Measurements from ENCODE around the gene TAF4.
"Not testable (repeated sequence)": the region's sequence is repeated elsewhere in the genome, so short reads cannot be mapped to it uniquely, and the experiment has no call there.

TAF4 gene

DNA sequence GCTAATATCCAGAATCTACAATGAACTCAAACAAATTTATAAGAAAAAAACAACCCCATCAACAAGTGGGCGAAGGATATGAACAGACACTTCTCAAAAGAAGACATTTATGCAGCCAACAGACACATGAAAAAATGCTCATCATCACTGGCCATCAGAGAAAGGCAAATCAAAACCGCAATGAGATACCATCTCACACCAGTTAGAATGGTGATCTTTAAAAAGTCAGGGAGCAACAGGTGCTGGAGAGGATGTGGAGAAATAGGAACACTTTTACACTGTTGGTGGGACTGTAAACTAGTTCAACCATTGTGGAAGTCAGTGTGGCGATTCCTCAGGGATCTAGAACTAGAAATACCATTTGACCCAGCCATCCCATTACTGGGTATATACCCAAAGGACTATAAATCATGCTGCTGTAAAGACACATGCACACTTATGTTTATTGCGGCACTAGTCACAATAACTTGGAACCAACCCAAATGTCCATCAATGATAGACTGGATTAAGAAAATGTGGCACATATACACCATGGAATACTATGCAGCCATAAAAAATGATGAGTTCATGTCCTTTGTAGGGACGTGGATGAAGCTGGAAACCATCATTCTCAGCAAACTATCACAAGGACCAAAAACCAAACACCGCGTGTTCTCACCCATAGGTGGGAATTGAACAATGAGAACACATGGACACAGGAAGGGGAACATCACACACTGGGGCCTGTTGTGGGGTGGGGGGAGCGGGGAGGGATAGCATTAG is 6.2 kb upstream of the TAF4 start:
- not testable (repeated sequence) for DNase-seq

DNA sequence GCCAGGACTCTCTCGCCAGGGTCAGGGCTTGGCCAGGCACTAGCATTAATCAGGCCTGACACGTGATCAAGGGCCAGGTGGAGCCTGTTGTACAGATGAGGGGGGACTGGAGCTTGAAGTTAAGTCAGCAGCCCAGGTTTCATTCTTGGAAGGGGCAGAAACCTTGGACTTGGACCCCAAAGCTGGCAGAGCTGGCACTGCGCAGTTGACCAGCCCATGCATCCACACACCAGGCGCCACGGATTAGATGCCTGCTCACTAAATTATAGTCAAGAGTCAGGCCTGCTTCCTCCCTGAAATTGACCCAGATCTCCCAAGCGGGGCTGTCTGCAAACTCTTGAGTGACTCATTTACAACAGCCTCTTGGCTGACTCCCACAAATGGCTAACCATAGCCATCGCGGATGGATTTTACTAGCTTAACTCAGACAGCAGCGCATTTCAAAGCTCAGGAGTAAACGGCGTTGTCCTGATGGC is 4.1 kb upstream of the TAF4 start:
- DNase-seq, result no peak

DNA sequence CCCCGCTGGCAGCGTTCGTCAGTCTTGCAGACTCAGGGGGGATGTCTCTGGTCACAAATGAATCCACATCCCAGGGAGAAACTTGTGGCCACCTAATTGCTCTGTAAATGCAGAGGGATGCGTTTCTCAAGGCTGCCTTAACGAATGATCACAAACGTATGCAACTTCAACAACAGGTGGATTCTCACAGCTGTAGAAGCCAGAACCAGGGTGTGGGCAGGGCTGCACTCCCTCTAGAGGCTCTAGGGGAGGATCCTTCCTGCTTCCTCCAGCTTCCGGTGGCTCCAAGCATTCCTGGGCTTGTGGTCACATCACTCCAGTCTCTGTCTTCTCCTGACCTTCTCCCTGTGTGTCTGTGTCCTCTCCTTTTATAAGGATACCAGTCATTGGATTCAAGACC is 3.3 kb upstream of the TAF4 start:
- no peak for DNase-seq

DNA sequence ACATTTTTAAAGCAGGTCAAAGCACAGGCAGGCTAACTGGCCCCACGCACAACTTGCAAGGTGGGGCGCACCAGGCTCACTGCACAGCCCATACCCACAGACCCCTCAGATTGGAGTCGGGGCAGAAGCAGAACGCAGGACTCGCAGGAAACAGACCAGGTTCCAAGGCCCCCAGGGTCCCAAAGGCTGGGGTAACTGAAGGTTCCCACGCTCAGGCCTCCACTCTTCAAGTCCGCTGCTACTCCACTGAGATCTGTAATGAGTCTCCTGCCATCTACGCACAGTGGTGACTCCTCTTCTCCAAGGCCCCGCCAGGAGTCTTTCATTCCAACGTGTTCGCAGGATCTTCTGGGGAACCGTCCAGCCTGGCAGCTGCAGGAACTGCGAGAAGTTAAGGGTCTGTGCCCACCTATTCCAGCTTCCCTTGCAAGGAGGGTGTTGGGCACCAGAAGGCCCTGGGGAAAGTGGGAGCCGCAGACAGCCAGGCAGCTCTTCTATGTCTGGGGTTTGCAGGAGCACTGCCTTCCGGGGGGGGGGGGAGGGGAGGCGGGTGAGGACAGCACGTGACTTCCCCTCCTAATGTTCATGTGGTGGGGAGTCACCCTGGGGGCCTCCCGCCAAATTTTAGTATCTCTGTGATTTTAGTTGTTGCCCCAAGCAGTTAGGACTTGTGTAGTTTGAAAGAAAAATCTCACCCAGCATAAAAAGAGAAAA is 2.0 kb upstream of the TAF4 start:
- no peak for DNase-seq

GRCh38 chr20:62066983-62067433 is 1.3 kb upstream of the TAF4 start:
- peak; percentile 27 for DNase-seq

GRCh38 chr20:62066339-62066982 is 780 bp upstream of the TAF4 start:
- DNase-seq, result peak; percentile 40

DNA sequence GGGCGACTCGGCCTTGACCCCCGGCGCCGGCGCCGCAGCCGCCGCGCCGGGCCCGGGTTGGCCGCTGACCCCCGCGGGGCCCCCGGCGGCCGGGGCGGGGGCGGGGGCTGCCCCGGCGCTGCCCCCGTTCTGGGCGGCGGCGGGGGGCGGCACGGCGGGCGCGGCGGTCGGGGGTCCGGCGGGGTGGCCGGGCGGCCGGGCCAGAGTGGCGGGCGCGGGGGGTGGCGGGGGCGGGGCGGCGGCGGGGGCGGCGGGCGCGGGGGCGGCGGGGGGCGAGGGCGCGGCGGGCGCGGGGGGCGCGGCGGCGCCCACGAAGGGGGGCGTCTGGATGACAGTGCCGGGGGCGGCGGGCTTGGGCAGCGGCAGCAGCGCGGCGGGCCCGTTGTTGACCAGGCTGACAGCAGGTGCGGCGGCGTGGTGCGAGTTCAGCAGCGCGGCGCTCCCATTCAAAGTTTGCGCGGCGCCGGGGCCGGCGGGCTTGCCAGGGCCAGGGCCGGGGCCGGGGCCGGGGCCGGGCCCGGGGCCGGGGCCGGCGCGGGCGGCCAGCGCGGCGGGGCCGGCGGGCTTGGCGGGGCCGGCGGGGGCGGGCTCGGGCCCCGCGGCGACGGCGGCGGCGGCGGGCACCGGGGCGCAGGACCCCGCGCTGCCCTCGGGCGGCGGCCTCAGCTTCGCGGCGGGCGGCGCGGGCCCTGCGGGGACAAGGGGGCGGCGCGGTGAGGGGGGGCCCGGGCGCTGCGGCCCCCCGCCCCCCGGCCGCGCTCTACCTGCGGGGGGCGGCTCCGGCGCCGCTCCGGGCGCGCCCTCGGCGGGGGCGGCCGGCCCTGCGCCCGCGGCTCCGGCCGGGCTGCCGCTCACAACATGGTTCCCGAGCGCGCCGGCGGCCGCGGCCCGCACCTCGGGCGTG is 659 bp downstream of the TAF4 start:
- DNase-seq, result no peak

DNA sequence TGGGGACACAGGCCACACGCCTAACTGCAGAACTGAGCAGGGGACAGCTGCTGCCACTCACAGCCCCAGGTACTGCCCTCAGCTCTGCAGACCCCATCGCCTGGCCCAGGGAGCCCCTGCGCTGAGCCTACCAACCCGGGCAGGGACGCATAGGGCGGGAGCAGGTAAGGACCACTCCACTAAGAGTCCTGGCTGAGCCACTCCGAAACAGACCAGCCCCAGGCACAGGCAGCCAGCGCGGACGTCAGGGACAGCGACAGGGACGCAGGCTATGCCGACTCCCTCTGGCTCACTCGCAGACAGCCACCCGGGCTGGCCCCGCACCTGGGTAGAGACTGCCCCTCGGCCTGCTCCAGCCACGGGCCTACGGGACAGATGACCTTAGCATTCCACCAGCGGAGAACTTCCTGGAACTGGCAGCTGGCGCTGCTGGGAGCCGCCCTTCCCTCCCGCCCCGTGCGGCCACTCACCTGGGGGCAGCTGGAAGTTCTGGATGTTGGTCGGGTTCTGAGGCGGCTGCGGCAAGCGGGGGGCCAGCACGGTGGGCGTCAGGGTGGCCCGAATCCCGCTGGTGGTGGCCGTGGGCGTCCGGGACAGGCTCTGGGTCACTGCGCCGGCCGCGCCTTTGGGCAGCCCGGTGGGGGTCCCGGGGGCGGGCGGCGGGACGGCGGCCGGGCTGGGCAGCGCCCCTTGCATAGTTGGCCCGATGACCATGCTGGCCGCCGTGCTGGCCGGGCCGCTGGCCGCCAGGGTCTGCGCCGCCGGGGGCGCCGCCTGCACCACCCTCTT is 1.5 kb downstream of the TAF4 start:
- DNase-seq, result no peak

DNA sequence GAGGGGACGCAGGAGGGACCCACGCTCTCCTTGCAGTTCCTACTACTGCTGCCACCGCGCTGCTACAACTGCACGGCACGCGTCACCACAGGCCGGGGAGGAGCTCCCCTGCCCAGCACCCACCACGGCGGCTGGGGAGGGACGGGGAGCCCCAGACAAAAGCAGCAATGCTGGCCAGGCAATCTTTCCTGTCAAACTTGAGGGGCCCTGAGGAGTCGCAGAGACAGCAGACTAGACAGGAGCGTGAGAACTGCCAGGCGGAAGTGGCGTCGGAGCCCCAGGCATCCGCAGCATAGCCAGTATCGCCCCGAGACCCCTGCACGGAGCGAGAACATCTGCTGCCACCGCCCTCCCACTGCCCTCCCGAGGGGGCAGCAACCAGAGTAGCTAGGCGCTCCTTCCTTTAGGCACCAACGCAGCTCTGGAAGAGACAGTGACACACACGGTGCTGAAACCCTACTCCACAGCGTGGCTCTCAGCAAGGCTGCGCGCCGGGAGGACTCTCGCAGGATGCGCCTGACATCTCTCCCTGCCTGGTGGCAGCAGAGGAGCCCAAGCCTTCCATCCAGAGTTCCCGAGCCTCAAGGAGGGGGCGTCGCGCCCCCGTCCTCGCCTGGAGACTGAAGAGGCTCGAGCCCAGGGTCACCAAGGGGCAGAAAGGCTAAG is 2.2 kb downstream of the TAF4 start:
- no peak for DNase-seq

DNA sequence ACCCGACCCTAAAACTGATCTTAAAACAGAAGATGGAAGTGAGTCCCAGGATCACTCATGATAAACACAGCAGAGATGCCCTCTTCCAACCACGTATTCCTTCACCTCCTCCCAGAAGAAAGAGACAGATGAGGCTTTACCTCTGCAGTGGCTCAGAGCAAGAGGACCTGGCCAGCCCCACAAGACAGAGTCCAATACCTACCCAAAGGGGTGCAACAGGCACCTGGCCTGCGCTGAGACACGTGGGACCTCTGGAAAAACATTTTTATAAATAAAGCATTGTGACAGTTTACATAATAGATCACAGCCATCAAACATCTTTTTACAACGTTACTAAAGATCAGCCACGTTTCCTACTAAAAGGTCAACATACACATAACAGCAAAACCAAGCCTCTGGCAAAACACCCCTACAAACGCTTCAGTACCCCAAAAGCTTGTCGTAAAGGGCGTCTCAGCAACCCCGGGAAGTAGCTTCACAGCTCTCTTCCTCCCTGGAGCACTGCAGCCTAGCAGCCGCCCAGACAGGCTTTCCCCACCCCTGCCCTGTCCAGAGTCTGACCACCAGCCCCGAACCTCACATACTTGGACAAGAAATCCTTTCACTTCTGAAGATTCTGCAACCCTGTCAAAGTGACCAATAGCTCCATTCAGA is 2.9 kb downstream of the TAF4 start:
- DNase-seq, result no peak

DNA sequence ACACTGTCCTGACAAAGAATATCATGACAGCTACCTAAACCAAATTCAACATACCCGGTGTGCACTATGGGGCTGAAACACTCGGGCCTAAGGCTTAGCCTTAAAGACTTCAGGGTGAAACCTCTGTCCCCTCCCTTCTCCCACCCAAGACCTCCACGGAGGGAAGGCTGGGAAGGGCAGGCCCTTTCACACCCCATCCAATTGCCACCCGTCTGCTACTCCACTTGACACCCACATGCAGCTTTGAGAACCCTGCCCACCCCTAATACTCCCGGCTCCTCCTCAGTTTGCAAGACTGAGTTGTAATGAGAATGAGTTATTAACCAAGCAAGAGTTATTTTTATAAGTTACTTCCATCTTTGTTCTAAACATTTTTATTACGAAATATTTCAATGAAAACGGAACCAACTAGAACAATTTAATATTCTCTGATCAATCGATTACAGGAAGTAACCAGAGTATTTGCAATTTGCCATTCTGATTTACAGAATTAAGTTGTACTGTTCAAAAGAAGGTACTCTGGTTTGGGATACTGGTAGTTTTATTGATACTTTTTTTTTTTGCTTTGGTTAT is 3.7 kb downstream of the TAF4 start:
- no peak for DNase-seq

DNA sequence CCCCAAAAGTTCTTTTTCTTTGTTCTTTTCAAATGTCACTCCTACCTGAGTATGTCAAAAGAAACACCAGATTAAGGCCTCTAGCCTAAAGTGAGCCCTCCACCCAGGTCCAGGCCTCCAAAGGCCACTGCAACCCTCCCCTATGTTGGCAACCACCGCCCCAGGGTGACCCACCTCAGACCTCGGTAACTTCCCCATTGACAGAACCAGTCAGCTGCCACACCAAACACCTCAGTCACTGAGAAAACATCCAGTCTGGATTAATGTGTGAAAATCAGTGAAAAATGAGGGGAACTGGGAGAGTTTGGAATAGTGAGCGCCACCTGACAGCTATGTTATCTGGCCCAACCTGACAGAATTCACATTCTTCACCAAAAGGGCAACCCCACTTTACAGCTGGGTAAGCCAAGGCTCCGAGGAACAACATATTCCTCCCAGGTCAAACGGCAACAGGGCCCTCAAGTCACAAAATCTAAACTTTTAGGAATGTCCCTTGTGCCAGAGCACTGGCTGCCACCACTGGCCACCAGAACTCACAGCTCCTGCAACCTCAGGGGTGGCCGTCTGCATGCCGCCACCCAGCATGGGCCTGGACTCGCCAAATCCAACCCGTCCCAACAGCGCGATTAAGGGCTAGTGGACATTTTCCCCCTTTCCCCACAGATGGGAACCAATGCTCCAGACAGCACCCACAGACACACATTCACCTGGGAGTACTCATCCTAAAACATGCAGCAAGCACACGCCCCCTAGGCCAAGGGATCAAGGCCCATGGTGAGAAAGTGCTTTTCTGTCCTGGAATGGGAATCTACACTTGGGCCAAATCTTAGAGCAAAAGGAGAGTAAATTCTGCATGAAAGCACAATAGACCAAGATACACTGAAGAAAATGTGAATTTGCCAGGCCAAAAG is 4.8 kb downstream of the TAF4 start:
- no peak for DNase-seq

DNA sequence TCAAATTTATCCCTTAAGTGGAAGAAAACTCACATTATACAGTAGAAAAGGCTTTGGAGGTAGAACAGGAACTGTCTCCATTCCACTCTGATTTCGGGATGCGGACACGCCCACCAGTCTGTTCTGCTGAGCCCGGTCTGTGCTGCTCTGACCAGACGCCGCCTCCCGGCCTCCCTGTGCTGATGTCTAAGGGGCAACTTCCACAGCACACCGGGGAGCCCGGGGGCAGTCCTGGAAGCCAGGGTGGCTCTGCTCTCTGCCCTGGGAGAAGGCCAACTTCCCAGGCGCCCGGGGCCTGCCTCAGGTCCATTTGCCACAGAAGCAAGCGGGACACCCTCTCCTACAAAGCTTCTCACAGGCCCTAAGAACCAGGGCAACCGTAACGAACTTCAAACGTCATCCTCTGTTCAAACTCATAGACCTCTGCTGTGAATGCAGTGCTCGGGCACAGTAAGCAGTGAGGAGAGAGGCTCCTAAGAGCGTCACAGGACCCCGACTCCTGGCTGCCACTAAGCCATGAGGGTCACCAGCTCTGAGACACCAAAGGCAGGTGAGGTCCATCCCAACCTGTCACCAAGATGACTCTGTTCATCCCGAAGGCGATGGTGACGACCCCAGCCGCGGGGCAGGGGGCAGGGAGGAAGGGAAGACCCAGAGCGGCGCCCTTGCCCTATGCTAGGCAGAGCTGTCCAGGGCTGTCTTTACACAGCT is 5.6 kb downstream of the TAF4 start:
- DNase-seq, result no peak

DNA sequence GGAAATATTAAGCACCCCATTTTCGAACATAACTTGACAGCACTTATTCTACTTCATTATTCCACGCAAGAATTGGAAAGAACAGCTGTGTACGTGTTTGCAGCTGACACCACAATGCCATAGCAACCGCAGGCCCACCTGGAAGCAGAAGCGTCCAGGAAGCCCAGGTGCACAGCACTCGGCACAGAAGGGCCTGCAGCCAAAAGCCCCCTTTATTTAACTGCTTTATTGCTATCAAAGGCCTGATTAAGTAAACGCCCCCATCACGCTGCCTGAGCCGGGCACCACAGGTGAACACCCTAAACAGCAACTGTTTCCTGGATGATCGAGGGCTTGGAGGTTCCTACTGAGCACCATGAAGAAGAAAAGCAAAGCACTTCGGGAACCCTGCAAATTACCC is 6.3 kb downstream of the TAF4 start:
- DNase-seq, result no peak

GRCh38 chr20:62058941-62059340 is 6.7 kb downstream of the TAF4 start:
- DNase-seq, result no peak

GRCh38 chr20:62056975-62057374 is 8.7 kb downstream of the TAF4 start:
- no peak for DNase-seq

DNA sequence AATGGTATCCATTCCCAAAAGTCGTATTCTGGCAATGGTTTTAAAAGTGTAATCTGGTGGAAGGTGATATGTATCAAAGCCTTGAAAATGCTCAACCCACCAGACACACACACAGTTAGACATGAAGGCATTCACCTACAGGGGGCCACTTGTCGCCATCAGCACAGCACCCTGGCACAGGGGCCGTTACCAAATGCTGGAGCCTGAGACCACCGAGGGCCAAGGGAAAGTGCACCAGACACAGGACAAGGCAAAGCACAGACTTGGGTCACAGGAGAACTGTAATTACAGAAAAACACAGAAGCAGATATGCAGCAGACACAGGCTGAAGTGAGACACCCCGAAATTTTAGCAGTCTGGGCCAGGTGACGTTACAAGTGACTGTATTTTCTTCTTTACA is 9.3 kb downstream of the TAF4 start:
- no peak for DNase-seq

DNA sequence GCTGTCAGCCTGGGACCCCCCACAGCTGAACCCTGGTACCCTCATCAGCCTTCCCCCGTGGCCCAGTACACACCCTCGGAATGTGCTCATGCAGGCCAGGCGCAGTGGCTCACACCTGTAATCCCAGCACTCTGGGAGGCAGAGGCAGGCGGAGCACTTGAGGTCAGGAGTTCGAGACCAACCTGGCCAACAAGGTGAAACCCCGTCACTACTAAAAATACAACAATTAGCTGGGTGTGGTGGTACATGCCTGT is 9.9 kb downstream of the TAF4 start:
- DNase-seq, result not testable (repeated sequence)
